ENCODE measurements around the gene SGK2.

The SGK2 gene

DNA sequence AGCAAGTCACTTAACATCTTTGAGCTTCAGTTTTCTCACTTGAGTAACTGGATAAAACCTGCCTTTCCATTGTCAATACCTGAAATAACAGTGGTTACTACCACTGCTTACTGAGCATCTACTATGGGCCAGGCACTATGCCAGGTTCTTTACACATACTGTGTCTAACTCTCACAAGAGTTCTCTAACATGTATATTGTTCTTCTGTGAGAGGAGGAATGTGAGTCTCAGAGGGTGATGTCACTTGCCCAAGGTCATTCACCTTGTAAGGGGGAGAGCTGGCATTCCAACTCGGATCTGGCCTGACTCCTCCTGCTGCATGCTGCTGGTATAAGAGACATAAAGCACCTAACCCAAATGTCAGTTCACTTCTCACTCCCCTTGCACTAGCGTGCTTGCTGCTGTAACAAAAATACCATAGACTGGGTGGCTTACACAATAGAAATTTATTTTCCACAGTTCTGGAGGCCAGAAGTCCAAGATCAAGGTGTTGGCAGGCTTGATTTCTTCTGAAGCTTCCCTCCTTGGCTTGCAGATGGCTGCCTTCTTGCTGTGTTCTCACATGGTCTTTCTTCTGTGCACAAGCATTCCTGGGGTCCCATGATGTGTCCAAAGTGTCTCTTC lies 21.9 kb upstream of the SGK2 start:
- no peak for DNase-seq

DNA sequence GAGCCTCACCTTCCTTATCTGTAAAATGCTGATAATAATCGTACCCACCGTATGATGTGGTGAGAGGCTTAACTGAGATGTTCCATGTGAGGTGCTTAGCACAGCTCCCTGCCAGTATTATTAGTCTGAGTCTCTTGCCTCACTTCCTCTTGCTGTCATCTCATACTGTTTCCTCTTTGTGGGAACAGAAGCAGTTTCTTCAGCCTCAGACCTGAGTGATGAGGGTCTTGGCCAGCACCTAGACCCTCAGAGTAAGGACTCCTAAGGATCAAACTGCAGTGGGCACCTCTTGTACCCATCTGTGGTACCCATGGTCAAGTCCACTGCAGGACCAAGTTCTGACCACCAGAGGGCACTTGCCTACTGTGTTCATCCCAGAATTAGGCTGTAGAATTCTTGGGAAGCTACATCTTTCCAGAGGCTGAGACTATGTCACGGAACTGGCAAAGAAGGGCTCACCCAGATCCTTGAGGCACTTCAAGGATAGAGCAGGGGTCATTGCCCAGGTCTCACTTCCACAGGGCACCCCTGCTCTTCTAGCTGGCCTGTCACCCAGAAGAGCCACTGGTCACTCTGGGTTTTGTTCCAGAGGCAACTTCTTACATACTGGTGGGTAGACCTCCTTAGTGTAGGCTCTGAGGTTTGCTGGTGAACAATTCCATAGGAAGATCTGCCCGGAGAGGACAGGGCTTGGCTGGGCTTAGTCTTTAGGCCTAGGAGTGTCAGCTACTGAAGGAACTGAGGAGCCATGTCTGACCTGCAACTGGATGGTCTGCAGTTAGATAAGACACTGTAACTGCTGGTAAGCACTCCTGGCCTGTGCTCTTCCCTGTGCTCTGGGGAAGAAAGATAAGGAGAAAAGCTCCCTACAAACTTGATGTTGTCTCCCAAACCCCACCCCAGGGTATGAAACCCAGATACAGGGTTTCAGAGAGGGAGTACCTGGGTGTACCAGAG lies 20.6 kb upstream of the SGK2 start:
- no peak for DNase-seq

DNA sequence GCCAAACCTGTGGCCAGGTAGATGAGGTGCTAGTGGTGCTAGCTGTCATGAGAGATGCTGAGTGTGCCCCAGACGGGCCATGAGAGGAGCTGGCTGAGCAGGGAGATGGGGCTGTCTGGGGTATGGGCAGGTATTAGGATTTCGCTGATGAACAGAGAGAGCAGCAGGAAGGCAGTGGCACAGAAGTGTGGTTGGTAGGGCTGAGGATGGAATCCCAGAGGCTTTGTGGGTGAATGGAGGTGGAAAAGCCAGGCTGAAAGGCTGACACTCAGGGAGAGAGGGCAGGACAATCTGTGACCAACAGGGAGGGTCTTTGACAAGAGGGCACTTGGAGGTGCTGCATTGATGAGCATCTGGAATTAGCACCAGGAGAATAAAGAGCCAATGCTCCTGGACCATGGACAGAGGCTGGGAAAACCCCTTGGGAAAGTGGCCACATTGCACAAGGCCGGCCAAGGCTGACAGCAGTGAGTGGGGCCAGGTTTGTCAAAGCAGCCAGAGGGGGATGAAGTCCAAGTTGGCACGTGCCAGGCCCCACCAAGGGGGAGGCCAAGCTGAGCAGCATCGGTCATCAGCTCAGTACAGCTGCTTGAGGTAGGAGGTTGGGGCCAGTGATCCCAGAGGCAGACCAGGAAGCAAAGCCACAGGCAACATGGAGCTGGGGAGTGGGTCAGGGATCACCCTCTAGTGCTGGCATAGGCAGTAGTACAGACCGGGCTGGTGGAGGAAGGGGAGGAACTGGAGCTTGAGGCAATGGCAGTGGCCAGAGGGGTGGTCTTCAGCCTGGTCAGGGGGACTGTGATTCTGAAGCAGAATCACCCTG lies 19.7 kb upstream of the SGK2 start:
- DNase-seq = no peak

DNA sequence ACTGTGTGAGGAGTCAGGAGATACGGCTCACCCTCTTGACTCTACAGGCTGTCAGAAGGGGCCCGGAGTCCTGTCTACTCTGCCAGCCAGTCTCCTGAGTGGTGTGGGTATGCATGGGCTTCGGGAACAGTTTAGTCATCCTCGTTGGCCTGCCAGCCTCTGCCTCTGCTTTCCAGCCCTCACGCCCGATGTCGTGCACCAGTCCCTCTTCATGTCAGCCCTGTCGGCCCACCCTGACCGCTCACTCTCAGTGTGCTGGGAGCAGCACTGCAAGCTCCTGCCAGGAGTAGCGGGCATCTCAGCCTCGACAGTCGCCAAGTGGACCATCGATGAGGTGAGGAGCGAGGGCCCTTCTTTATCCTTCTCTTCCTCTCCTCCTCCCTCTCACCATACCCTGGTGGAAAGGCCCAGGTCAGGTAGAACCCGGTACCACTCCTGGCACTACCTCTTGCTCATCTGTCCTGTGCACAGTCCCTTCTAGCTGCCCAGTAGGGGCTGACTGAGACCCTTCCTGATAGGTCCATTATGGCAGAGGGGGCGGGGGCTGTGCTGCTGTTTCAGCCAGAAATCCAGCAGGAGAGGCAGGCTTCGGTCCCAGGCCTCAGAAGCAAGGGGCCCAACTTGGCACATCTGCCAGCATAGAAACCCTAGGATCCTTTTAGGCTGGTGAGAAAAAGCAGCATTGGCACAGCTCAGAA lies 18.7 kb upstream of the SGK2 start:
- no peak for DNase-seq

DNA sequence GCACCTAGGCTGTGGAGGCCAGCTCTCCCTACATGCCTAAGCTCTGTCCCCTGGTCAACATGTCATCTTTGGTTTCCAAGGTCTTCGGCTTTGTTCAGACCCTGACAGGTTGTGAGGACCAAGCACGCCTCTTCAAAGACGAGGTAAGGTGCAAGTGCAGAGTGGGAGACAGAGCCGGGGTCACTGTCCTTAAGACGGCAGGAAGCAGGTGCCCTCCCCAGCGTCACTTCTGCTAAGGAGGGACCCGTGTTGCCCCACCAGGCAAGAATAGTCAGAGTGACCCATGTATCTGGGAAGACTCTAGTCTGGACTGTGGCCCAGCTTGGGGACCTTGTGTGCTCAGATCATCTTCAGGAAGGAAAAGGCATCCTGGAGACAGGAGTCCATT lies 18.2 kb upstream of the SGK2 start:
- no peak for DNase-seq

DNA sequence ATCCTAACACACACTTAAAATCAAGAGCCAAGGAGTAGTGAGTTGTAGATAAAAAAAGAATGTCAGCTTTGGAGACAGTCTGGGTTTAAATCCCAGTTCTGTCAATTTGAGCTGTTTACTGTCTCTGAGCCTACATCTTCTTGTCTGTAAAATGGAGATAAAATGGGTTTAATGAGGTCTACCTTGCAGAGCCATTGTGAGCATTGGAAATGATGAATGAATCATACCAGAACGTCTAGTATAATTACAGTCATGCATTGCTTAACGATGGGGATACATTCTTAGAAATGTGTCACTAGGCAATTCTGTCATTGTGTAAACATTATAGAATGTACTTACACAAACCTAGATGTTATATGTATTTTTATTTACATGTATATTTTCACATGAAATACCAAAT lies 17.6 kb upstream of the SGK2 start:
- DNase-seq = no peak

DNA sequence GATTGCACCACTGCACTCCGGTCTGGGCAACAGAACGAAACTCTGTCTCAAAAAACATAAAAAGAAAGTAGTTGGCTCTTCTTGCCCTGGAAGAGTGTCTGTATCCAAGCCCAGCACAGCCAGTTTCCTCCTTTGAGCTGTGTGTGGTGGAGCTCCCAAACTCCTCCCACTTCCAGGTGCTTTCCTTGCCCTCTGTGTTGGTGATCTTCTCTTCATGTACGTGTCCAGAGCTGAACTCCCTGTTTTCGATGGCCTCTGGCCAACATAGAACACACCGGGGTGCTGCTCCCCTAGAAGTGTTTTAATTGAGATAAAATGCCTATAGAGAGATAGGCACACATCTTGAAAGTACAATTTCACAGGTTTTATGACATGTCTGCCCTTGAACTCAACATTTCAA lies 16.7 kb upstream of the SGK2 start:
- DNase-seq = no peak

DNA sequence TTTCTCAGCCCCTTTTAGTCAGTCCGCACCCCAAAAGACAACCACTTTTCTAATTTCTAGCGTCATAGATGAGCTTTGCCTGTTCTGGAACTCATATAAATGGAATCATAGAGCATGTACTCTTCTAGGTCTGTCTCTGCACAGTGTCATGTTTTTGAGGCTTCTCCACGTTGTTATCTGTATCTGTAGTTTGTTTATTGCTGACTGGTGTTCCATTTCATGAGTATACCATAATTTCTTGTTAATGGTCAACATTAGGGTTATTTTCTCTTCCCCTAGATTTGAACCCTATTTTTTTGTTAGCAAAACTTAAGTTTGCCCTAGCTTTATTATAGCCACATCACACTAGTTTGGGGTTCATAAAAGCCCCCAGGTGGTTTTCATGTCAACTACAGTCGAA lies 16.2 kb upstream of the SGK2 start:
- no peak for DNase-seq

DNA sequence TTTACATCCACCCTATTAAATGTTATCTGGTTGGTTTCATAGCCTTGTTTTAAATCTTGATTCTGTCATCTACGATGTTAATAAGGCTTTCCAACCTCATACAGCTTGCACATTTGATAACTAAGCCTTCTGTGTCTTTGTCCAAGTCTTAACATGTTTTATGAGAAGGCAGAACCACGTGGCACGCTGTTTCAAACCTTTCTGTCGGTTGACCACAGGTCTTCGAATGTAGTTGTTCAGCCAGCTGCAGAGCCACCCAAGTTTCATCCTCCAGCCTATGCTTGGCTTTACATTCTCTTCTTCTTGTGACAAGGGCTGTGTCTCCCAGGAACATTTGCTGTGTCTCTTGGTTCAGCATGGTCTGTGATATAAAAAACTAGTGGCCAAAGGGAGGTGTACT lies 15.7 kb upstream of the SGK2 start:
- DNase-seq = no peak

DNA sequence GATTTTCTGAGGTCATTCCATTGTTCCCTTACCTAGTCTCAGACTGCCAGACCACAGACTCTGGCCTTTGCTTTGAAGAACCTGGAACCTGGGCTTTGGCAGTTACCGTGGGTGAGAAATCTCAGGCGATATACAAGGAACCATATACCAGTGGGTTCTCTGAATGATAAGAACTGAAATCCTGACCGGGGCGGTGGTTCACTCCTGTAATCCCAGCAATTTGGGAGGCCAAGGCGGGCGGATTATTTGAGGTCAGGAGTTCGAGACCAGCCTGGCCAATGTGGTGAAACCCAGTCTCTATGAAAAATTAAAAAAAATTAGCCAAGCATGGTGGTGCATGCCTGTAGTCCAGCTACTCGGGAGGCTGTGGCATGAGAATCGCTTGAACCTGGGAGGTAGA lies 14.3 kb upstream of the SGK2 start:
- no peak for DNase-seq

DNA sequence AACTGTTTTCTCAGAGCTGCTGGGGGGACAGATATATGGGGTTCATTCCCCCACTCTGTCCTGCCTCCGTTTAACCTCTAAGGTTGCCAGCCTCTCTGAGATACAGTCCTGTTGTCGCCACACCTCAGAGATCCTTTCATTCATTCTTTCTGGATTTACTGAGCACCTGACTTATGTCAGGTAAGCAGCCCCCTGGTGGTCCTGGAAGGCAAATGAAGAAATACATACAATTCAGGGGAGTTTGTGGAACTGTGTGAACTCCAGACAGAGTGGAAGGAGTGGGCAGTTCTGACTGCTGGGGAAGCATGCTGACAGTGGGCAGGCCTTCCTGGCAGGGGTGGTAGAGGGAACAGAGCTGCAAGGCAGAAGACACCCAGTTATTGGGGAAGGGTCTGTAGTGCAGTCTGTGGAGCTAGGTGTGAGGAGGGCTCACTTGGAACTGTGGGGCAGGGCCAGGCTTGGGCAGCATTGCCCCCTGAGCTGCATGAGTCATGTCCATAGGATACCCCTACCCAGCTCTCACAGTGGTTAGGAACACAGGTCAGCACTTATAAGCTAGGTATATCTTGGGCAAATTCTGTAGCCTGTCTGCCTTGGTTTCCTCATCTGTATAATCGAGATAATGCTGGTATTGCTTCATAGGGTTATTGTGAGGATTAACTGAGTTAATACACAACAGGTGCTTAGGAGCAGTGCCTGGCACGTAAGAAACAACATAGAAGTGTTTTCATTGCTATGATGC lies 12.8 kb upstream of the SGK2 start:
- no peak for DNase-seq

DNA sequence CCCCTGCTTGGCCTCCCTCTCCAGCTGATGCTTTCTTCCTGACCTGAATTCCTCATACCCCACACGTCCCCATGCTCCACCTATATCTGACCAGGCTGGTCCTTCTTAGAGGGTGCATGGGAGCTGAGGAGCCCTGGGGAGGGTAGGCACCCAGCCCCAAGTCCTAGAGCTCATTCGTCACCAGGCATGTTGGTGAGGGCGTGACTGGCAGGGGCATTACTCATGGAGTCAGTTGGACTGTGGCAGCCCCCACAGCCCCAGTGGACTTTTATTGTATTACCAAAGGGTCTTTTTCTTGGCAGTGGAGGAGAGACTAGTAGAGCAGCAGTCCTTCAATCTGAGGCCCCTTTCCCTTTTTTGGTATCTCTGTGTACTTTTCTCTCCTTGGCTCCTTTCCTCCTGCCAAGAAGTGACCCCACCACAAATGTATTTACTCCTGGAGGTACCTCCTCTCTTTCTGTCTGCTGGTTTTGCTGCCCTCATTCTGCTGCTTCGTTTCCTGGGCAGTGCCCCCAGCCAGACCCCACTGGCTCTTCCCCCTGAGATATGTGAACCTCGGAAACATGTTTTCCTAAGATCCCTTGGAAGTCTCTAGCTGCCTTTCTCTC lies 10.4 kb upstream of the SGK2 start:
- DNase-seq = no peak

DNA sequence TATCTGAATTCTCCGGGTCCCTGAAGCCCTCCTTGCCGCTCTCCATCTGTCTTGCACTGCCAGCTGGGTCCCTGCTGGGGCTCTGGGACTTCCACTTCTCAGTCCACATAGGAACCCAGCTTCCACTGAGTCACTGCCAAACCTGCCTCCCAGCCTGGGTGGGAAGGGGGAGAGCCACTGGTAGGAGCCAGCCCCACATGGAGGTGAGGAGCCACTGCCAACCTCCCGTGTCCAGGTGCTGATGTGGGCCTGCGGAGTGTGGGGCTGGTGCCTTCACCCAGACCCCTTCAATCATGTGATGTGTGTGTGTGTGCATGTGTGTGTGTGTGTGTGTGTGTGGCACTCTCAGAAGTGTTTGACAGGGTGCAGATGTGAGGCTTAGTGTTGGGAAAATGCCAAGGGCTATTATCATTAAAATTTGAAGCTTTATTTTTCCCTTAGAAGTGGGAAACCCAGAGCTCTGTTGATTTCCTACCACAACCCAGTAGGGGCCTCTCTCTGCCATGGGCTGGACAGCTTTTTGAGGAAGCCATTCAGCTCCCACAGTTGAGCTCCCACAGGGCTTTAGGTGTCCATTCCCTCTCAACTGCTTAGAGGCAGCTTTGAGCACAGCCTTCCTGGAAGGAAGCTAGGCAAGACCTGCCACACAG lies 9.3 kb upstream of the SGK2 start:
- no peak for DNase-seq

DNA sequence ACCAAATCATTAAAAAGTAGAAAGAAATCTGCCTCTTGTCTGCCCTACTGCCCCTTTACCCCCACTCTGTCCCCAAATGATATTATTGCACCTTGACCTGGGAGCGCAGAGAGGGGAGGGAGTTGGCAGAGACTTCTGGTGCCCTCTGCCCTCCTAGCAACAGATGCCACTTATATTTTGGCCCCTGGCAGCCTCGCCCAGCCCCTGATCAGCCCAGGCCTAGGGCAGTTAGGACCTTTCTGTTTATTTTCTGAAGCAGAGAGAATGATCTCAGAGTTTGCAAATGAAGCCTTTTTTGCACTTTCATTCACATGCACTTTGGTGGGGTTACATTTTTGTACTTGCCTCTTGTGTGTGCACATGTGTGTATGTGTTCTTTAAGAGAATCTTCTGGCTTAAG lies 8.4 kb upstream of the SGK2 start:
- DNase-seq = no peak

DNA sequence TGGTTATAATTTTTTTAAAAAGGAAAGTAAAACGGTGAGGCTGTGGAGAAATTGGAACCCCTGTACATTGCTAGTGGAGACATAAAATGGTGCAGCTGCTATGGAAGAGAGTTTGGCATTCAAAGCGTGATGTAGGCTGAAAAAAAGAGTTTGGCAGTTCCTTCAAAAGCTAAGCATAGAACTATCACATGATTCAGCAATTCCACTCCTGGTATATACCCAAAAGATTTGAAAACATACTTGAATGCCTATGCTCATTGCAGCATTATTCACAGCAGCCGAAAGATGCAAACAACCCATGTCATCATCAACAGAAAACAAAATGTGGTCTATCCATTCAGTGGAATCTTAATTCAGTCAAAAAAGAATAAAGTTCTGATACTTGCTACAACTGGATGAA lies 4.5 kb upstream of the SGK2 start:
- DNase-seq = no peak

DNA sequence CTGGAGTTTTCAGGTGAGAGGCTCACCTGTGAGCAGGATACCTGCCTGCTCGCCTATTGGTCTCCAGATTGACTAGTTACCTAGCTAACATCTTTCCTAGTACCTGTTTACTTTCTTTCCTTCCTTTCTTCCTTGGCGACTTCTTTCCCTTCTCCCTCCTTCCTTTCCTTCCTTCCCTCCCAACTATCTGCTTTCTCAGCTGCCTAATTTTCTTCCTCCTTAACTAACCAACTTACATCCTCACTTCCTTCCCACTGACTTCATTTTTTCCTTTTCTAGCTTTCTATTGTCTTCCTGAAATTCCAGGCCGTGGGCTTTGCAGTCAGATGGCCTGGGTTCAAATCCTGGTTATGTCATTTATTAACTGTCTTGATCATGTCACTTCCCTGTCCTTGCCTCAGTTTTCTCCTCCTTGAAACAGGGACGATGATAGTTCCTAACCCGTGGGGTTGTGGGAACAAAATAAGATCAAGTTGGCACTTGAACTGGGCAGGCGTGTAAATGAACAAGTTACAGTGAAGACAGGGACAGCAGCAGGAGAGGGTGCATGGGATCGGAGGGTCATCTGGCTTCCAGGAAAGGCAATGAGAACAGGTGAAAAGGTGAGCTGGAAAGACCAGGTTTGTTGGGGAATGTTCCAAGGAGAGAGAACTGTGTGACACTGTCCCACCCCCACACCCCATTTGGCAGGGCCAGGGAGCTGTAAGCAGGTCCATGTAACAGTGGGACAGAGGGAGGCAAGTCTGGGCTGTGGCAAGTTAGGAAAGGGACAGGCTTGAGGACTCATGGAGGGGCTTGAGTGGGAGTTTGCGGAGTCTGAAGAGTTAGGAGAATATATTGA lies 540 bp downstream of the SGK2 start:
- DNase-seq = no peak

DNA sequence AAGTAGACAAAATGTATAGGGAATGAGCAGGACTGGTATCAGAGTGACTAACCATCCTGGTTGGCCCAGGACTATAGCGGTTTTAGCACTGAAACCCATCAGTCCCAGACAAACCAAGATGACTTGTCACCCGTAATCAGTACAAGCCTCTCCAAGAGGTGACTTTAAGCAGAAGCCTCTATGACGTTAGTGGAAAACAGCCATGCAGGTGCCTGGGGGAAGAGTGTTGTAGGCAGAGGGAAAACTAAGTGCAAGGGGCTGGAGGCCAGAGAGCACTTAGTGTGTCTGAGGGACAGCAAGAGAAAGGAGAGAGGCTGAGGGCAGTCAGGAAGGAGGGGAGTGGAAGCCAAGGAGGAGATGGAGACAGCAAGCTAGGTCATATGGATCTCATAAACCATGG lies 2.1 kb downstream of the SGK2 start:
- no peak for DNase-seq

DNA sequence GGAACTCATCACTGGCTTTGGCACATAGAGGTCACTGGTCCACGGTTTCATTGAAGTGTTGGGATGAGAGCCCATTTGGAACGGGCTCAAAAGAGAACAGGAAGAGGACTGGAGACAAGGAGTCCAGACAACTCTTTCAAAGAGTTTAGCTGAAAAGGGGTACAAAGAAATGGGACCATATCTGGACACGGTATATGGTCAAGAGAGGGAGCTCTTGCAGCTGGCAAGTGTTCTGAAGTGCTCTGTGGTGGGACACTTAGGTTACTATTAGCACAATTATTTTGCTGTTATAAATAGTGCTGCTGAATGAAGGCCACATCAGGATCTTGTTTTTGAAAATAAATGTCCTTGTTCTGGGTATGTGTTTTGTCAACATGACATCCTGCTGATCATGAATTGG lies 4.6 kb downstream of the SGK2 start:
- DNase-seq = no peak

DNA sequence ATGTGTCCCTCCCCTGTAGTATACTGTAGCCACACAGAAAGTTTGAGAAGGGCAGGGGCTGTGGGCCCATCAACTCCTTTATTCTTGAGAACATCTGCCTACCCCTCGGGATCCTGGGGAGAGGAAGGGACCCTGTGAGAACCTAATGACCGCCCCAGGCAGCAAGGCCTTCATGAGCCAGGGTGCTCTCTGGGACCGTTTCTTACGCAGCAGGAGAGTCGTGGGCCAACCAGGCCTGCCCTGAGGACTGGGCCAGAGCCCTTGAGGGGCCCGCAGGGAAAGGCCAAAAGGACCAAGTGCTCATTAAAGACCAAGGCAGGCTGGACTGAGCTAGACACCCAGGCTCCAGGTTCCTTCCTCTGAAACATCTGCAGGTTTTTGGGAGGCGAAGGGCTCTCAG lies 5.2 kb downstream of the SGK2 start:
- no peak for DNase-seq

DNA sequence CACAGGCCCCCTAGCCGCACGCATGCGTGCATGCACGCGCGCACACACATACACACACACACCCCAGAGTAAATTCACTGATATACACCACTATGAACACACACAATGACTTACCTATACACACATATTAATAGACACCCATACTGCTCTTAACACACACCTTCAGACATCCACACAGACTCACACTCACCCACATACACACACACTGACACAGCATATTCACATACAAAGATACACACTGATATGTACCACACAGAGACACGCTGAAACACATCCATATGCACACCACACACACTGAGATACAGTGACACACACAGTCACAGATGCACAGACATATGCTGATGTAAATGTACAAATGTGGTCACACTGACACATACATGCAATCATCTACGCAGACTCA lies 5.6 kb downstream of the SGK2 start:
- DNase-seq = no peak

All from central memory CD4-positive, alpha-beta T cell (primary cell).